ENCODE results near the gene FITM2.

DNA sequence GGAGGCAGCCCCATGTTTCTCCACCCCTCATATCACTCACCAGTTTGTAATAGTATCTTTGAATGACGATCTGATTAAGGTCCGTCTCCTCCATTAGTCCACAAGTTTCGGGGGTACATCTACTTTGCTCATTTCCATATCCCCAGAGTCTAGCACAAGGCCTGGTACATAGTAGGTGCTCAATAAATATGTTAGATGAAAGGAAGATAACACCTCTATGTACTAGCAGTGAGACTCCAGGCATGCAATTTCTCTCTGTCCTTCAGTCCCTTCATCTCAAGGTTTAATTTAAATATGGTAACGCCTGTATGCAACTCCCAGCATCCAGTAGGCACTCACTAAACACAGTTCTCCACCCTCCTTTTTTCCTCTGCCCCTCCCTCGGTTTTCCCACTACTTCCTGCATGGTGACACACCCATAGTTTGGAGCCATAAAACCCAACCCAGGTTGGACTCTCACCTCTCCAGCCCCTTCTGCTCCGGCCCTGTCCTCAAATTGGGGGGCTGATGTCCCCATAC is 44.0 kb upstream of the FITM2 start:
- TF ChIP-seq CTCF (IDR thresholded peaks at IDR 0.05; ENCODE audit: low read depth, low read length, poor library complexity, severe bottlenecking): no peak
- no peak for TF ChIP-seq EZH2phosphoT487 (IDR thresholded peaks at IDR 0.05; ENCODE audit: borderline replicate concordance, low read length)

Data from DOHH2 (cell line).